HepG2 (cell line): ENCODE data around the gene MMS19. TPM values are rescaled to one million over a fixed set of nuclear protein-coding genes. Genes with fewer than 3 reads are reported as not detected.

ENCODE experiments used
- AGO1 ChIP-seq: fragments of 200-400 bp; formaldehyde crosslinking; IDR thresholded peaks from 2 replicates; pipeline ENCODE4 v1.6.1; 2017; ENCODE audit warnings: mild to moderate bottlenecking, low read depth, low read length, moderate library complexity; ENCODE audit not compliant: poor library complexity, severe bottlenecking
- CREB1 ChIP-seq, 2 experiments: fragments of 450-650 bp in 1 of 2; IDR thresholded peaks; 2 replicates each; pipeline ENCODE4 v1.6.1; 2016 to 2017; ENCODE audit warnings: control low read depth in 1 of 2, mild to moderate bottlenecking in 1 of 2, missing compliant biosample characterization in 1 of 2, missing genetic modification characterization in 1 of 2
- FOXA3 ChIP-seq: IDR thresholded peaks from 2 replicates; pipeline ENCODE4 v1.6.1; 2016; ENCODE audit warnings: missing genetic modification reagents, missing compliant biosample characterization
- MED8 ChIP-seq: sonication (generic); formaldehyde crosslinking; IDR thresholded peaks from 2 replicates; pipeline ENCODE4 v1.8.1; 2023; ENCODE audit warnings: mild to moderate bottlenecking, missing genetic modification reagents; ENCODE audit not compliant: insufficient replicate concordance
- MXI1 ChIP-seq: IDR thresholded peaks from 3 replicates; pipeline ENCODE4 v1.6.1; 2012; ENCODE audit warnings: low read depth, low read length, inconsistent platforms, borderline replicate concordance
- NCOA2 ChIP-seq: sonication (generic); formaldehyde crosslinking; IDR thresholded peaks from 2 replicates; pipeline ENCODE4 v1.8.0; 2022; ENCODE audit warnings: inconsistent platforms
- POLR2A ChIP-seq, 2 experiments: IDR thresholded peaks; 2 replicates each; pipeline ENCODE4 v1.6.1; 2011; ENCODE audit warnings: low read depth in 2 of 2, low read length in 2 of 2, mild to moderate bottlenecking in 1 of 2, moderate library complexity in 1 of 2; ENCODE audit not compliant: insufficient read depth in 1 of 2
- THYN1 ChIP-seq: sonication (generic); formaldehyde crosslinking; IDR thresholded peaks from 2 replicates; pipeline ENCODE4 v1.8.1; 2023; ENCODE audit warnings: low read depth, mild to moderate bottlenecking, moderate library complexity, missing genetic modification reagents, borderline replicate concordance
- ZNF205 ChIP-seq: IDR thresholded peaks from 2 replicates; pipeline ENCODE4 v1.6.1; 2018; ENCODE audit warnings: missing biosample characterization, missing genetic modification reagents
- ZNF296 ChIP-seq: sonication (generic); formaldehyde crosslinking; conservative IDR thresholded peaks from 2 replicates; pipeline ENCODE4 v1.5.0; 2020; ENCODE audit warnings: mild to moderate bottlenecking, missing genetic modification reagents
- ZNF605 ChIP-seq: sonication (generic); formaldehyde crosslinking; IDR thresholded peaks from 2 replicates; pipeline ENCODE4 v1.8.0; 2022; ENCODE audit warnings: mild to moderate bottlenecking, missing genetic modification reagents
- polyA plus RNA-seq, 8 experiments: library from polyadenylated mRNA; depleted of rRNA in 3 of 8; stranded (reverse) in 7 of 8; unstranded in 1 of 8; fragments of >200 nt; fragmentation: Illumina TruSeq in 4 of 8; extraction: Trizol in 4 of 8; gene quantifications; 2 replicates each; pipeline versions ENCODE4 v1.2.1 to v1.2.3, GENCODE V29; 2011 to 2016; ENCODE audit warnings: low read depth in 4 of 8, missing spikeins in 1 of 8, mixed read lengths in 1 of 8; ENCODE audit not compliant: insufficient read depth in 1 of 8
- total RNA-seq, 5 experiments: library from RNA; depleted of rRNA; stranded (reverse); fragments of >200 nt; fragmentation: Illumina TruSeq; extraction: Trizol; gene quantifications; 2 replicates each; pipeline ENCODE4 v1.2.3, GENCODE V29; 2016; ENCODE audit warnings: low read depth in 1 of 5
- TF ChIP-seq, protein P1 (sequence below): sonication (generic); formaldehyde crosslinking; IDR thresholded peaks from 2 replicates; pipeline ENCODE4 v1.5.1; 2020; ENCODE audit warnings: mild to moderate bottlenecking, missing genetic modification reagents, borderline replicate concordance
- TF ChIP-seq, protein P2 (sequence below): sonication (generic); formaldehyde crosslinking; IDR thresholded peaks from 2 replicates; pipeline ENCODE4 v1.4.0; 2020; ENCODE audit warnings: missing genetic modification reagents, borderline replicate concordance
- TF ChIP-seq, protein P3 (sequence below): sonication (generic); formaldehyde crosslinking; IDR thresholded peaks from 2 replicates; pipeline ENCODE4 v1.5.0; 2020; ENCODE audit warnings: missing genetic modification reagents

MMS19 gene
- total and polyA plus RNA-seq, 2 of the 13 experiments (the other 11 are each of a cell fraction or from before 2014, with no cell fraction given) = 76.4 to 107 TPM

GRCh38 chr10:97445722-97446639 is 52.2 kb downstream of the MMS19 start, which contains the start of the genes EXOSC1 and ZDHHC16 (continued):
- no peak; the same call in 1 of the 2 replicates for TF ChIP-seq ZNF205
- TF ChIP-seq, protein P1, sequence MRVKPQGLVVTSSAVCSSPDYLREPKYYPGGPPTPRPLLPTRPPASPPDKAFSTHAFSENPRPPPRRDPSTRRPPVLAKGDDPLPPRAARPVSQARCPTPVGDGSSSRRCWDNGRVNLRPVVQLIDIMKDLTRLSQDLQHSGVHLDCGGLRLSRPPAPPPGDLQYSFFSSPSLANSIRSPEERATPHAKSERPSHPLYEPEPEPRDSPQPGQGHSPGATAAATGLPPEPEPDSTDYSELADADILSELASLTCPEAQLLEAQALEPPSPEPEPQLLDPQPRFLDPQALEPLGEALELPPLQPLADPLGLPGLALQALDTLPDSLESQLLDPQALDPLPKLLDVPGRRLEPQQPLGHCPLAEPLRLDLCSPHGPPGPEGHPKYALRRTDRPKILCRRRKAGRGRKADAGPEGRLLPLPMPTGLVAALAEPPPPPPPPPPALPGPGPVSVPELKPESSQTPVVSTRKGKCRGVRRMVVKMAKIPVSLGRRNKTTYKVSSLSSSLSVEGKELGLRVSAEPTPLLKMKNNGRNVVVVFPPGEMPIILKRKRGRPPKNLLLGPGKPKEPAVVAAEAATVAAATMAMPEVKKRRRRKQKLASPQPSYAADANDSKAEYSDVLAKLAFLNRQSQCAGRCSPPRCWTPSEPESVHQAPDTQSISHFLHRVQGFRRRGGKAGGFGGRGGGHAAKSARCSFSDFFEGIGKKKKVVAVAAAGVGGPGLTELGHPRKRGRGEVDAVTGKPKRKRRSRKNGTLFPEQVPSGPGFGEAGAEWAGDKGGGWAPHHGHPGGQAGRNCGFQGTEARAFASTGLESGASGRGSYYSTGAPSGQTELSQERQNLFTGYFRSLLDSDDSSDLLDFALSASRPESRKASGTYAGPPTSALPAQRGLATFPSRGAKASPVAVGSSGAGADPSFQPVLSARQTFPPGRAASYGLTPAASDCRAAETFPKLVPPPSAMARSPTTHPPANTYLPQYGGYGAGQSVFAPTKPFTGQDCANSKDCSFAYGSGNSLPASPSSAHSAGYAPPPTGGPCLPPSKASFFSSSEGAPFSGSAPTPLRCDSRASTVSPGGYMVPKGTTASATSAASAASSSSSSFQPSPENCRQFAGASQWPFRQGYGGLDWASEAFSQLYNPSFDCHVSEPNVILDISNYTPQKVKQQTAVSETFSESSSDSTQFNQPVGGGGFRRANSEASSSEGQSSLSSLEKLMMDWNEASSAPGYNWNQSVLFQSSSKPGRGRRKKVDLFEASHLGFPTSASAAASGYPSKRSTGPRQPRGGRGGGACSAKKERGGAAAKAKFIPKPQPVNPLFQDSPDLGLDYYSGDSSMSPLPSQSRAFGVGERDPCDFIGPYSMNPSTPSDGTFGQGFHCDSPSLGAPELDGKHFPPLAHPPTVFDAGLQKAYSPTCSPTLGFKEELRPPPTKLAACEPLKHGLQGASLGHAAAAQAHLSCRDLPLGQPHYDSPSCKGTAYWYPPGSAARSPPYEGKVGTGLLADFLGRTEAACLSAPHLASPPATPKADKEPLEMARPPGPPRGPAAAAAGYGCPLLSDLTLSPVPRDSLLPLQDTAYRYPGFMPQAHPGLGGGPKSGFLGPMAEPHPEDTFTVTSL (CRISPR knock-in tag) = no peak
- TF ChIP-seq POLR2A (IDR thresholded peaks at IDR 0.05; ENCODE audit: insufficient read depth in 1 of 2, low read depth in 2 of 2, low read length in 2 of 2) = peak; percentile 73 to 84
- TF ChIP-seq MXI1 = peak; percentile 95; the same call in 1 of the 3 replicates
- TF ChIP-seq, protein P2, sequence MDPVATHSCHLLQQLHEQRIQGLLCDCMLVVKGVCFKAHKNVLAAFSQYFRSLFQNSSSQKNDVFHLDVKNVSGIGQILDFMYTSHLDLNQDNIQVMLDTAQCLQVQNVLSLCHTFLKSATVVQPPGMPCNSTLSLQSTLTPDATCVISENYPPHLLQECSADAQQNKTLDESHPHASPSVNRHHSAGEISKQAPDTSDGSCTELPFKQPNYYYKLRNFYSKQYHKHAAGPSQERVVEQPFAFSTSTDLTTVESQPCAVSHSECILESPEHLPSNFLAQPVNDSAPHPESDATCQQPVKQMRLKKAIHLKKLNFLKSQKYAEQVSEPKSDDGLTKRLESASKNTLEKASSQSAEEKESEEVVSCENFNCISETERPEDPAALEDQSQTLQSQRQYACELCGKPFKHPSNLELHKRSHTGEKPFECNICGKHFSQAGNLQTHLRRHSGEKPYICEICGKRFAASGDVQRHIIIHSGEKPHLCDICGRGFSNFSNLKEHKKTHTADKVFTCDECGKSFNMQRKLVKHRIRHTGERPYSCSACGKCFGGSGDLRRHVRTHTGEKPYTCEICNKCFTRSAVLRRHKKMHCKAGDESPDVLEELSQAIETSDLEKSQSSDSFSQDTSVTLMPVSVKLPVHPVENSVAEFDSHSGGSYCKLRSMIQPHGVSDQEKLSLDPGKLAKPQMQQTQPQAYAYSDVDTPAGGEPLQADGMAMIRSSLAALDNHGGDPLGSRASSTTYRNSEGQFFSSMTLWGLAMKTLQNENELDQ (CRISPR knock-in tag) = no peak
- no peak for TF ChIP-seq THYN1 (CRISPR knock-in tag)
- no peak for TF ChIP-seq ZNF296
- no peak; the same call in 1 of the 2 replicates for TF ChIP-seq NCOA2
- TF ChIP-seq ZNF605 (CRISPR knock-in tag) = peak; percentile 88
- TF ChIP-seq MED8 (CRISPR knock-in tag) = no peak
- peak; percentile 58; the same call in 1 of the 2 replicates for TF ChIP-seq FOXA3
- TF ChIP-seq AGO1 = no peak
- TF ChIP-seq, protein P3, sequence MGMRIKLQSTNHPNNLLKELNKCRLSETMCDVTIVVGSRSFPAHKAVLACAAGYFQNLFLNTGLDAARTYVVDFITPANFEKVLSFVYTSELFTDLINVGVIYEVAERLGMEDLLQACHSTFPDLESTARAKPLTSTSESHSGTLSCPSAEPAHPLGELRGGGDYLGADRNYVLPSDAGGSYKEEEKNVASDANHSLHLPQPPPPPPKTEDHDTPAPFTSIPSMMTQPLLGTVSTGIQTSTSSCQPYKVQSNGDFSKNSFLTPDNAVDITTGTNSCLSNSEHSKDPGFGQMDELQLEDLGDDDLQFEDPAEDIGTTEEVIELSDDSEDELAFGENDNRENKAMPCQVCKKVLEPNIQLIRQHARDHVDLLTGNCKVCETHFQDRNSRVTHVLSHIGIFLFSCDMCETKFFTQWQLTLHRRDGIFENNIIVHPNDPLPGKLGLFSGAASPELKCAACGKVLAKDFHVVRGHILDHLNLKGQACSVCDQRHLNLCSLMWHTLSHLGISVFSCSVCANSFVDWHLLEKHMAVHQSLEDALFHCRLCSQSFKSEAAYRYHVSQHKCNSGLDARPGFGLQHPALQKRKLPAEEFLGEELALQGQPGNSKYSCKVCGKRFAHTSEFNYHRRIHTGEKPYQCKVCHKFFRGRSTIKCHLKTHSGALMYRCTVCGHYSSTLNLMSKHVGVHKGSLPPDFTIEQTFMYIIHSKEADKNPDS (CRISPR knock-in tag) = no peak
- 0 out of 2 replicates have a peak, but pooled peaks have one; percentile 16 for TF ChIP-seq CREB1 (IDR thresholded peaks at IDR 0.05)
- TF ChIP-seq CREB1 (CRISPR knock-in tag; IDR thresholded peaks at IDR 0.05) = peak; percentile 62; the same call in 1 of the 2 replicates
